ENCODE data around the gene VPS41. TPM values are rescaled to one million over a fixed set of nuclear protein-coding genes. Genes with fewer than 3 reads are reported as not detected.

The VPS41 gene
- total RNA-seq, 1 experiment from 2014 or later: 36.0 TPM

- Histone ChIP-seq H3K4me3 (no peak overlapping the region), H3K27ac (no peak overlapping the region), H3K4me1 (replicated peaks) (peaks cover 6% of the 10 kb centered on the region; the same call in 1 of the 2 replicates), H3K9me3 (replicated peaks) (no peaks in the 10 kb centered on the region), H3K27me3 (replicated peaks) (no peaks in the 10 kb centered on the region), H3K36me3 (no peaks in the 10 kb centered on the region; the same call in 1 of the 2 replicates)
- no peak for DNase-seq (ENCODE audit: low read depth in 1 of 2, low spot score in 2 of 2)
Observed at GRCh38 chr7:38889872-38890432, 19.0 kb downstream of the VPS41 start.

GRCh38 chr7:38889079-38889478 lies 19.9 kb downstream of the VPS41 start:
- DNase-seq (ENCODE audit: low read depth in 1 of 2, low spot score in 2 of 2): no peak
- Histone ChIP-seq H3K27me3 (replicated peaks) (no peaks in the 10 kb centered on the region), H3K4me3 (no peak overlapping the region), H3K36me3 (no peaks in the 10 kb centered on the region; the same call in 1 of the 2 replicates), H3K9me3 (replicated peaks) (no peaks in the 10 kb centered on the region), H3K4me1 (replicated peaks) (peaks cover 6% of the 10 kb centered on the region; the same call in 1 of the 2 replicates), H3K27ac (no peak overlapping the region)

GRCh38 chr7:38886265-38886664 lies 22.7 kb downstream of the VPS41 start:
- Histone ChIP-seq H3K27me3 (replicated peaks) (no peaks in the 10 kb centered on the region), H3K27ac (no peak overlapping the region), H3K4me1 (replicated peaks) (no peaks in the 10 kb centered on the region), H3K36me3 (no peaks in the 10 kb centered on the region), H3K4me3 (no peak overlapping the region), H3K9me3 (replicated peaks) (no peaks in the 10 kb centered on the region)
- DNase-seq (ENCODE audit: low read depth in 1 of 2, low spot score in 2 of 2): no peak

GRCh38 chr7:38883706-38884105 lies 25.3 kb downstream of the VPS41 start:
- no peak for DNase-seq (ENCODE audit: low read depth in 1 of 2, low spot score in 2 of 2)
- Histone ChIP-seq H3K4me1 (replicated peaks) (no peaks in the 10 kb centered on the region), H3K36me3 (no peaks in the 10 kb centered on the region), H3K9me3 (replicated peaks) (no peaks in the 10 kb centered on the region), H3K27ac (no peak overlapping the region), H3K27me3 (replicated peaks) (no peaks in the 10 kb centered on the region), H3K4me3 (no peak overlapping the region)

- H3K9me3 ChIP-seq (replicated peaks): no peaks in the 10 kb centered on the region
- DNase-seq (ENCODE audit: low read depth in 1 of 2, low spot score in 2 of 2): no peak
- H3K4me3 ChIP-seq: no peak overlapping the region
- H3K36me3 ChIP-seq: no peaks in the 10 kb centered on the region
- H3K4me1 ChIP-seq (replicated peaks): no peaks in the 10 kb centered on the region
- H3K27ac ChIP-seq: no peak overlapping the region
- H3K27me3 ChIP-seq (replicated peaks): no peaks in the 10 kb centered on the region
Observed at GRCh38 chr7:38881947-38882684, 26.9 kb downstream of the VPS41 start.

- no peak for DNase-seq (ENCODE audit: low read depth in 1 of 2, low spot score in 2 of 2)
- no peaks in the 10 kb centered on the region for H3K27me3 ChIP-seq (replicated peaks)
- no peaks in the 10 kb centered on the region for H3K36me3 ChIP-seq
- H3K27ac ChIP-seq: no peak overlapping the region
- H3K4me3 ChIP-seq: no peak overlapping the region
- H3K4me1 ChIP-seq (replicated peaks): no peaks in the 10 kb centered on the region
- H3K9me3 ChIP-seq (replicated peaks): no peaks in the 10 kb centered on the region
Observed at GRCh38 chr7:38881015-38881414, 28.0 kb downstream of the VPS41 start.

GRCh38 chr7:38880454-38880853 lies 28.5 kb downstream of the VPS41 start:
- H3K27ac ChIP-seq: no peak overlapping the region
- H3K36me3 ChIP-seq: no peaks in the 10 kb centered on the region
- H3K4me3 ChIP-seq: no peak overlapping the region
- no peaks in the 10 kb centered on the region for H3K4me1 ChIP-seq (replicated peaks)
- no peaks in the 10 kb centered on the region for H3K9me3 ChIP-seq (replicated peaks)
- H3K27me3 ChIP-seq (replicated peaks): no peaks in the 10 kb centered on the region
- no peak for DNase-seq (ENCODE audit: low read depth in 1 of 2, low spot score in 2 of 2)

- DNase-seq (ENCODE audit: low read depth in 1 of 2, low spot score in 2 of 2): no peak
- Histone ChIP-seq H3K4me3 (no peak overlapping the region), H3K27me3 (replicated peaks) (no peaks in the 10 kb centered on the region)
Observed at GRCh38 chr7:38880035-38880434, 29.0 kb downstream of the VPS41 start.

GRCh38 chr7:38878694-38879457 lies 30.1 kb downstream of the VPS41 start:
- no peaks in the 10 kb centered on the region for H3K27me3 ChIP-seq (replicated peaks)
- no peaks in the 10 kb centered on the region for H3K9me3 ChIP-seq (replicated peaks)
- DNase-seq (ENCODE audit: low read depth in 1 of 2, low spot score in 2 of 2): no peak
- H3K4me3 ChIP-seq: no peak overlapping the region
- no peaks in the 10 kb centered on the region for H3K36me3 ChIP-seq
- H3K27ac ChIP-seq: no peak overlapping the region
- no peaks in the 10 kb centered on the region for H3K4me1 ChIP-seq (replicated peaks)

More at GRCh38 chr7:38880035-38880434, 29.0 kb downstream of the VPS41 start:
- H3K36me3 ChIP-seq: no peaks in the 10 kb centered on the region
- H3K9me3 ChIP-seq (replicated peaks): no peaks in the 10 kb centered on the region
- H3K27ac ChIP-seq: no peak overlapping the region
- no peaks in the 10 kb centered on the region for H3K4me1 ChIP-seq (replicated peaks)

GRCh38 chr7:38873433-38873832 lies 35.6 kb downstream of the VPS41 start:
- Histone ChIP-seq H3K4me1 (replicated peaks) (no peaks in the 10 kb centered on the region), H3K36me3 (no peaks in the 10 kb centered on the region), H3K9me3 (replicated peaks) (no peaks in the 10 kb centered on the region), H3K27me3 (replicated peaks) (no peaks in the 10 kb centered on the region), H3K27ac (no peak overlapping the region), H3K4me3 (no peak overlapping the region)
- no peak for DNase-seq (ENCODE audit: low read depth in 1 of 2, low spot score in 2 of 2)

- H3K9me3 ChIP-seq (replicated peaks): no peaks in the 10 kb centered on the region
- no peak overlapping the region for H3K27ac ChIP-seq
- no peaks in the 10 kb centered on the region for H3K36me3 ChIP-seq
- DNase-seq (ENCODE audit: low read depth in 1 of 2, low spot score in 2 of 2): no peak
- H3K4me1 ChIP-seq (replicated peaks): no peaks in the 10 kb centered on the region
- no peaks in the 10 kb centered on the region for H3K27me3 ChIP-seq (replicated peaks)
- H3K4me3 ChIP-seq: no peak overlapping the region
Observed at GRCh38 chr7:38872202-38872601, 36.8 kb downstream of the VPS41 start.

- H3K4me3 ChIP-seq: no peak overlapping the region
- H3K27ac ChIP-seq: no peak overlapping the region
- 0 out of 2 replicates have a peak, but pooled peaks cover 3% of the 10 kb centered on the region for H3K36me3 ChIP-seq
- H3K9me3 ChIP-seq (replicated peaks): no peaks in the 10 kb centered on the region
- H3K4me1 ChIP-seq (replicated peaks): no peaks in the 10 kb centered on the region
- H3K27me3 ChIP-seq (replicated peaks): no peaks in the 10 kb centered on the region
- DNase-seq (ENCODE audit: low read depth in 1 of 2, low spot score in 2 of 2): no peak
Observed at GRCh38 chr7:38870147-38870546, 38.8 kb downstream of the VPS41 start.

- no peaks in the 10 kb centered on the region for H3K27me3 ChIP-seq (replicated peaks)
- H3K4me1 ChIP-seq (replicated peaks): no peaks in the 10 kb centered on the region
- peaks cover 9% of the 10 kb centered on the region for H3K36me3 ChIP-seq
- no peak overlapping the region for H3K4me3 ChIP-seq
- DNase-seq (ENCODE audit: low read depth in 1 of 2, low spot score in 2 of 2): no peak
- no peaks in the 10 kb centered on the region for H3K9me3 ChIP-seq (replicated peaks)
- H3K27ac ChIP-seq: no peak overlapping the region
Observed at GRCh38 chr7:38863601-38864291, 45.2 kb downstream of the VPS41 start.

Data from SJSA1 (cell line).